ENCODE measurements around the gene CLP1.

Gene CLP1

GRCh38 chr11:57657194-57658022 lies at the start of gene CLP1:
TSS of gene CLP1 (plus strand) at chr11:57657762. CDS start at chr11:57659477, 1,715 bp downstream.
- DNase-seq (ENCODE audit: low read depth in 4 of 4, low spot score in 1 of 4), result peak; percentile 93 to 99 (median 98)

GRCh38 chr11:57610170-57610569 lies 47.4 kb upstream of the CLP1 start:
- no peak for DNase-seq (ENCODE audit: low read depth in 4 of 4, low spot score in 1 of 4)

GRCh38 chr11:57614234-57614772 lies 43.3 kb upstream of the CLP1 start:
- no peak for DNase-seq (ENCODE audit: low read depth in 4 of 4, low spot score in 1 of 4)

DNA sequence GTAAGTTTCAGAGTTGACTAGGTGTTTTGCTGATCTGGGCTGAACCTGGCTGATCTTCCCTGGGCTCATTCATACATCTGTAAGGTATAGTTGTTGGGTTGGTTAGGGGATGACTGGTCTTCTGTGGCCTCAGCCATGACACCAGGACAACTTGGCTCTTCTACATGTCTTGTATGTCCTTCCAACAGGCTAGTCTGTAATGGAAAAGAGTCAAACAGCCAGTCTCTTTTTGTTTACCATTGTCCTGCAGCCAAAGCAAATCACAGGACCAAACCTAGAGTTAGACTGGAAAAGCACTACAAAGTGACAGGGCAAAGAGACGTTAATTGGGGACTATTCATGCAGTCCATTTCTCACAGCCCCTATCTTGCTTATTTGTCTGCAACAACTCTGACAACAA lies 42.3 kb upstream of the CLP1 start:
- DNase-seq (ENCODE audit: low read depth in 4 of 4, low spot score in 1 of 4), result no peak

DNA sequence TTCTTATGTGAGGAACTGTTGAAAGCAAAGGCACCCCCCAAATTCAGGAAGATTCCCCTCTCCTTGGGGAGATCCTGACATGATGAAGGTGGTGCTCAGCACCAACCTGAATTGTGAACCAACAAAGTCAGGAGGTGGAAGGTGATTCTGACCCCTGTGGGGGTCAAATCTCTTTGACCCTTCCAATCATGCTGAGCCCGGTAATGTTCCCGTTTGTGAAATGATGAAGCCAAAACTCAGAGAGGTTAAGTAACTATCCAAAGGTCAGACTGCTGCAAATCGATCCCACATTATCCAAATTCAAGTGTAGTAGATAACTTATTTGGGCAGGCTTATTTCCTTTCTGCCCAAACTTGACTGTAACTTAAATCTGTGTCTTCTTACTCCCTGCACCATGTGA lies 41.0 kb upstream of the CLP1 start:
- no peak for DNase-seq (ENCODE audit: low read depth in 4 of 4, low spot score in 1 of 4)

DNA sequence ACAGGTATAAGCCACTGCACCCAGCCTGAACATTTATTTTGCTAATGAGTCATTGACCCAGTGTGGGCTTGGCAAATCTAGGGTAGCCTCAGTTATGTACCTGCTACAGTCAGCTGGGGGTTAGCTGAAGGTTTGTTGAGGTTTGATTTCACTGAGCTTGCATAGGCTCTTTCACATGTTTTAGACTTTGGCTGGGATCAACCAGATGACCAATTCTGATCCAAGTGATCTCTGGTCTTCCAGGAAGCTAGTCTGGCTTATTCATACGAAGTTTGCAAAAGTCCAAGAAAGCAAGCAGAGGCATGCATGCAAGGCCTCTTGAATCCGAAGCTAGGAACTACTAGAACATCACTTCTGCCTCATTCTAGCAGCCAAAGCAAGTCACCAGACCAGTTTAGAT lies 39.1 kb upstream of the CLP1 start:
- DNase-seq (ENCODE audit: low read depth in 4 of 4, low spot score in 1 of 4), result no peak

GRCh38 chr11:57619331-57619730 lies 38.2 kb upstream of the CLP1 start:
- DNase-seq (ENCODE audit: low read depth in 4 of 4, low spot score in 1 of 4), result no peak

- no peak for DNase-seq (ENCODE audit: low read depth in 4 of 4, low spot score in 1 of 4)
Observed at GRCh38 chr11:57620467-57620866, 37.1 kb upstream of the CLP1 start.

DNA sequence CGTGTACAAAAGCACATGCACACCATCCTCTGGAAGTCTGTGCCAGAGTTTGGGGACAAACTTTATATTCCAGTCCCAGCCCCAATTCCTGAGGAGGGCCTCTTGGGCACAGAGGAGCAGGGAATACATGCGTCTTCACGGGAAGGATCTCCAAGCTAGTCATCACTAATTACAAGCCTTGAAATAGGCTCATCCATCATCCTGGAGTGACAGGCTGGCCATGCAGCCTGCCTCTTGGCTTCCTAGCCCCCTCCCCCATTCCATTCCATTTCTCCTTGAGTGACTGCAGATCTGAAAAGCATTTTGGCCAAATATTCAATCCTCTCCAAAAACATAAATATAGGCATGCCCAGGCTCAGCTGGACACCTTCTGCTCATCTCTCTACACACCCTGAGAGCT lies 35.3 kb upstream of the CLP1 start:
- DNase-seq (ENCODE audit: low read depth in 4 of 4, low spot score in 1 of 4), result no peak

- DNase-seq (ENCODE audit: low read depth in 4 of 4, low spot score in 1 of 4), result no peak
Observed at GRCh38 chr11:57624864-57625263, 32.7 kb upstream of the CLP1 start.

DNA sequence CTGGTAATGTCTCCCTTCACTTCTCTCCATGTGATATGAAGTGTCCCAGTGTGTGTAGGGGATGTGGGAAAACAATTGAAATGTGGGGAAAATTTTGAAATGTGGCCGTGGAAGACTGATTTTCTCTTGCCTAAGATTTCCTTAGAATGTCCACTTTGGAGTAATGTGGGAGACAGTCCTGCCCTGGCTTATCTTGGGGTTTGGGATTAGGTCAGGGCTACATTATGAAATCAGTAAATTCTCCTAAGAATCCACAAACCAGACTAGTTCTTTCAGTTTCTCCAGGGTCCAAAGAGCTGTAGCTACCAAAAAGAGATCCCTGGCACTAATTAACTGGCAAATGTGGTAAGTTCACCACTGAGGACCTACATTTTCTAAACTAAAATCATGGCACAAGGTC lies 30.7 kb upstream of the CLP1 start:
- no peak for DNase-seq (ENCODE audit: low read depth in 4 of 4, low spot score in 1 of 4)

DNA sequence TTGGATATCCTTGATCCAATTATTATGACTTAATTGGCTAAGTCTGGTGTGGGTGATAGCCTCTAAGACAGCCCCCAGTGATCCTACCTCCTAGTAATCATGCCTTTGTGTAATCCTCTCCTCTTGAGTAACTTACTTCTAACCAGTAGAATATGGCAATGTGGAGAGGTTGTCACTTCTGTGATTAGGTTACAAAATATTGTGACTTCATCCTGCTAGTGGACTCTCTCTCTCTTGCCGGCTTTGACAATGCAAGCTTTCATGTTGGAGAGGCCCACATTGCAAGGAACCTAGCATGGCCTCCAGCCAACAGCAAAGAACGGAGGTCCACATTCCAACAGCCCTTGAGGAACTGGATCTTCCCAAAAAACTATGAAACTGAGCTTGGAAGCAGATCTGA lies 27.4 kb upstream of the CLP1 start:
- no peak for DNase-seq (ENCODE audit: low read depth in 4 of 4, low spot score in 1 of 4)

DNA sequence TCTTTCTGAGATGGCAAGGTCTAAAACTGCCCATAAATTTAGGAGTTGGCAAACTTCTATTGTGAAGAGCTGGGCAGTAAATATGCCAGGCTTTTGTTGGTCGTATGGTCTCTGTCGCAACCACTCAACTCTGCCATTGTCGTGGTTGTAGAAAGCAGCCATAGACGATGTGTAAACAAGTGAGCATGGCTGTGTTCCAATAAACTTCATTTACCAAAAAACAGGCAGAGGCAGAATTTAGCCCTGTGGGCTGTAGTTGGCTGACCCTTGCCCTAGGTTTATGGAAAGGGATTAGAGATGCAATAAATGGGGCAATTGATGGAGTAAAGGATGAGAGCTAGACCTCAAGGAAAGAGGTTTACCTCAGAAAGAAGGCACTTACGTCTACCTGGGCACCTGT lies 25.4 kb upstream of the CLP1 start:
- DNase-seq (ENCODE audit: low read depth in 4 of 4, low spot score in 1 of 4), result no peak

- DNase-seq (ENCODE audit: low read depth in 4 of 4, low spot score in 1 of 4), result no peak
Observed at GRCh38 chr11:57633394-57634070, 24.0 kb upstream of the CLP1 start.

DNA sequence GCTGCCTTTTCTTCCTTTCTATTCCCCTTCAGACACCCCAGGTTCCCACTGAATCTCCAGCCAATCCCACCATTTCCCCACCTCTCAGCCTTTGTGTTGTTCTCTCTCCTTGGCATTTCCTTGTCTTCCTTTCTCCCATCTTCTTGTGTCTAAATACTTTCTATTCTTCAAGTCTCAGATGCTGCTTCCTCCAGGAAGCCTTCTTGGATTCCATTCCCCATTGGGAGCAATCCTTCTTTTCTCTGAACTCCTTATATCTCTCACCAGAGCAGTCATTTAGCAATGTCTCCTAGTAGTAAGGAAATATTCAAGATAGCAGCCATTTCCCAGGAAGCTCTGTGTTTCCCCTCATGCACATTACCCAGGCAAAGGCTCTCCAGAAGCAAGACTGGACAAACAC lies 23.3 kb upstream of the CLP1 start:
- DNase-seq (ENCODE audit: low read depth in 4 of 4, low spot score in 1 of 4), result no peak

DNA sequence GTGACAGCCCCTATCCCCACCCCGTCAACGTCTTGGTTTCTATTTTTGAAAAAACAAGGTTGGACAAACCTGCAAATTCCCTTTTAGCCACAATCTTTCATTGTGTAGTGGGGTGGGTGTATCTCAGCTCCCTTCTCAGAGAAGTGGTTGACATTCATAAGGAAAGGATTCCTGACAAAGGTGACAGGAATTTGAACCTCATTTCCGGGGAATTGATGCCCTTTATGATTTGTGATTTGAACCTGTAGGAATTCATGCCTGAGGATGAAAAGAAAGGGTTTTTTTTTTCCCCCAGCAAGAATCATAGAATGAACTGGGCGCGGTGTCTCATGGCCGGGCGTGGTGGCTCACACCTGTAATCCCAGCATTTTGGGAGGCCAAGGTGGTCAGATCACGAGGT lies 22.3 kb upstream of the CLP1 start:
- no peak for DNase-seq (ENCODE audit: low read depth in 4 of 4, low spot score in 1 of 4)

DNA sequence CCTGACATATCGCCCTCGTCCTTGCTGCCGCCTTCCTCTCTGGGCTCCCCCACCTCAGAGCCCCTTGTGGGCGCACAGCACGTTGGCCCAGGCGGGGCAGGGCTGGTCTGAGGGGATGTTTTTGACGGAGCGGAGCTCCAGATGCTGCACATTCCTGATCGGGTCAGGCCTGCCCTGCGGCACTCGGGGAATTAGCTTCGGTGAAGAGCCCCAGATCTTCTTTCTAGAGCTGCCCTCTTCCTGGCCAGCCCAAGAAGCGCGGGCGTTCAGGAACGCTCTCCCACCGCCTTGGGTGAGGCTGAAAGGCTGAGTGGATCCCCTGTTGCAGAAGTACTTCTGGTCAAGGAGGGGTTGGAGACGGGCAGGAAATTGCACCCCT lies 19.9 kb upstream of the CLP1 start:
- DNase-seq (ENCODE audit: low read depth in 4 of 4, low spot score in 1 of 4), result no peak

- DNase-seq (ENCODE audit: low read depth in 4 of 4, low spot score in 1 of 4), result no peak
Observed at GRCh38 chr11:57638005-57638781, 19.4 kb upstream of the CLP1 start.

- no peak for DNase-seq (ENCODE audit: low read depth in 4 of 4, low spot score in 1 of 4)
Observed at GRCh38 chr11:57638811-57639320, 18.7 kb upstream of the CLP1 start.

- no peak for DNase-seq (ENCODE audit: low read depth in 4 of 4, low spot score in 1 of 4)
Observed at GRCh38 chr11:57639321-57640067, 18.1 kb upstream of the CLP1 start.

Data from stimulated activated CD4-positive, alpha-beta T cell treated with anti-CD3 and anti-CD28 coated beads, Interleukin-1b, Interleukin-23, amount 100 ng/mL, for 24 hours (primary cell).